Measurements from ENCODE around the gene TMA7.

Gene TMA7

GRCh38 chr3:48422272-48422671 lies 17.8 kb upstream of the TMA7 start:
- no peak for DNase-seq (ENCODE audit: insufficient read length, low spot score)
- no peak for FAIRE-seq

GRCh38 chr3:48422681-48423080 lies 17.4 kb upstream of the TMA7 start:
- FAIRE-seq = no peak
- DNase-seq (ENCODE audit: insufficient read length, low spot score) = no peak

DNA sequence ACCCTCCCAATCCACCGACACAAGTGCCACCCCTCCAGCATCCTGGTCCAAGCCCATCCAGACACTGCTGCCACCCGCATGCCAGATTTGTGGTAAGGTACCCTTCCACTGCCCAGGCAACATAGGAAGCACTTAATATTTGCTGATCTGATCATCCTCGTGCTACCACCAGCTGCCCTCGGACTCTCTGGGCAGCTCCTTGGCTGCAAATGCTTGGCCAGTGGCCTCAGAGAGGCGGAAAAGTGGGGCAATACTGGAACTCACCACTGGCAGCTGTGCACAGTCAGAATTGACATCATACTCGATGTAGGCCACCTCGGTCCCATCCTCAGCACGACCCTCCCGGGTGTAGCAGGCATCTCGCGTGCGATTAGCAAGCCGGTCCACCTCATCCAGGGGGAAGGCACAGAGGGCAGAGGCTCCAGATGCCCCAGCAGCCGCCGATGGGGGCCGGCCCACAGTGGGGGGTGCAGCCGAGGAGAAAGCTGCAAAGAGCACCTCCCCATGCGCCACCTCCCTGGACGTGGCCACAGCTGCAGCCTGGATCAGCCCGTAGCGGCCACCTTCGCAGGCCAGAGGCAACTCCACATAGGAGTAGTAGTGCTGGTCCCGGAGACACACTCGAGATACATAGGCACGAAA lies 16.7 kb upstream of the TMA7 start:
- no peak for FAIRE-seq
- DNase-seq (ENCODE audit: insufficient read length, low spot score) = no peak

DNA sequence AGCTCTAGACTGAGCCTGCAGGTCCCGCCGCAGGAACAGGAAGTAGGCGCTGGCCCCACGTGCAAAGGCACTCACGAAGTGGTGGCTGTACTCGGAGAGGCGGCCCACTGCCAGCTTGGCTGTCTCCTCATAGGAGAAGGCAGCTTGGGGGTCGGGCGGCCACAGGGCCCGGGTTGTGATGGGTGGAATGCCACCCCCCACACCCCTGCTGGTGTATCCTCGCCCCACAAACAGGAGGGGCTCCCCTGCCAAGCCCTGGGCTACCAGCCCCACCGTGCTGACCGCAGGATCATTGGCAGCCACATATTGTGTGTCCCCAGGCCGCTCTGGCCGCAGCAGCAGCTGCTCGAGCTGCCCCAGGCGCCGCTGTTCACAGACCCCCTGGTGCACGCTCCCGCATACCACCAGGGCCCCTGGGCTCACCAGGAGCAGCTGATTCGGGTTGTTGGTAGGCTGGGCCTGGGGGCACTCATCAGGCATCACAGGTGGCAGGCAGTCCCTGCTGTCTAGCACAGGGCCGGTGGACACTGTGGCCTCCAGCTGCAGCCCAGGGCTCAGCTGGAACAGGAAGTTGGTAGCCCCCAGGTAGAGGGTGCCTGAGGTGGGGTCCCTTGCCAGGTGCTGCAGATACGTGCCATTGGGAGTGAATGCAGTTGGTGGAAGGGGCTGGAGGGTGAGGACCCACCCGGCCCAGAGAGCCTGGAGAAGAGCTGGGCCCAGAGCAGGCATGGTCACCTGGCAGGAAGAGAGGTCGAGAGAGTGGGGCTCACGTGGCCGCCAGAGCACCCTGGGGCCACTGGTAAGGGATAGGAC lies 16.0 kb upstream of the TMA7 start:
- DNase-seq (ENCODE audit: insufficient read length, low spot score) (no peak), FAIRE-seq (no peak)

DNA sequence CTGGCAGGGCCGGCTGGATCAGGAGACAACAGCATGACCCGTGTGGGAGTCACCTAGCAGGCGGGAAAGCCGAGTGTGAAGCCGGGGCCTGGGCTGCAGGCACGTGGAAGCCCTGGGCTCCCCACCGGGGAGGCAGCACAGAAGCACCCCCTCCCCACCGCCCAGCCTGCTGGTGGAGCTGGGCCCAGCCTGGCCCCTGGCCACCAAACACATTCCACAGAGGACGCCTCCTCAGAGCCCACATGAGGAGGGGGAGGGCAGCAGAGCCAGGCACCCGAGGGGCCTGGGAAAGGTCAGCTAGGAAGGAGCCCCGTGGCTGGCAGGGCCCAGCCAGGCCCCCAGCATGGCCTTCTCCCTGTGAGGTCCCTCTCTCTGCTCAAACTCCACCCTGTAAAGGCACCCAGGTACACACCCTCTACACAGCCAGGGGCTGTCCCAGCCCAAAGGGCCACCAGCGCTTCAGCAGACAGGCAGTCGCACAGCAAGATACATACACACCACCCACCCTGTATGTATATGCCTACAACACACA lies 14.7 kb upstream of the TMA7 start:
- DNase-seq (ENCODE audit: insufficient read length, low spot score) (no peak), FAIRE-seq (no peak)

DNA sequence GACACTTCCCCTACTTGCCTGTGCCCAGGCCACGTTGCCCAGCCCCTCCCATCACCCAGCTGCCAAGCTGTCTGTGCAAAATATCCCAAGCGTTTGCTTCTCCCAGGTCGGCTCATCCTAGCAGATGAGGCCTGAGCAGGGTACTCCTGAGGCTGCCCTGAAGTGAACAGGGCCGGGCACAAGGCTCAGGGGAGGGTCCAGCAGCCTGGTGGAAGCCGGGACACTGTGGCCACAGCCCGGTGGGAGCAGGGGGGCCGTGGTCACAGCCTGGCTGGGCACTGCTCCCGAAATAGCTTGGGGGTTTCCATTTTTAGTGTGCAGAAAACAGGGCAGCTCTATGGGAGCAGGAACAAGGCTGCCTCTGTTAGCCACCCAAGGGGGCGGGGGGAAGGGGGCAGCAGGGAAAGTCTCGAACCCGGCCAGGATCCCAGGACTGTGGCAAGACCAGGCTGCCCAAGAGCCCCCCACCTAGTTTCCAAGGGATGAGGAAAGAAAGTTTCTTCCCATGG lies 13.6 kb upstream of the TMA7 start:
- DNase-seq (ENCODE audit: insufficient read length, low spot score) = no peak
- no peak for FAIRE-seq

- DNase-seq (ENCODE audit: insufficient read length, low spot score) = no peak
Observed at GRCh38 chr3:48426944-48427629, 13.0 kb upstream of the TMA7 start.

GRCh38 chr3:48427630-48427962 lies 12.5 kb upstream of the TMA7 start:
- DNase-seq (ENCODE audit: insufficient read length, low spot score) (no peak), FAIRE-seq (no peak)

More at GRCh38 chr3:48426944-48427629, 13.0 kb upstream of the TMA7 start:
- no peak for FAIRE-seq

GRCh38 chr3:48428088-48428571 lies 11.9 kb upstream of the TMA7 start:
- FAIRE-seq = peak; percentile 33
- DNase-seq (ENCODE audit: insufficient read length, low spot score) = no peak

GRCh38 chr3:48428572-48429316 lies 11.3 kb upstream of the TMA7 start:
- FAIRE-seq (peak; percentile 26), DNase-seq (ENCODE audit: insufficient read length, low spot score) (no peak)

DNA sequence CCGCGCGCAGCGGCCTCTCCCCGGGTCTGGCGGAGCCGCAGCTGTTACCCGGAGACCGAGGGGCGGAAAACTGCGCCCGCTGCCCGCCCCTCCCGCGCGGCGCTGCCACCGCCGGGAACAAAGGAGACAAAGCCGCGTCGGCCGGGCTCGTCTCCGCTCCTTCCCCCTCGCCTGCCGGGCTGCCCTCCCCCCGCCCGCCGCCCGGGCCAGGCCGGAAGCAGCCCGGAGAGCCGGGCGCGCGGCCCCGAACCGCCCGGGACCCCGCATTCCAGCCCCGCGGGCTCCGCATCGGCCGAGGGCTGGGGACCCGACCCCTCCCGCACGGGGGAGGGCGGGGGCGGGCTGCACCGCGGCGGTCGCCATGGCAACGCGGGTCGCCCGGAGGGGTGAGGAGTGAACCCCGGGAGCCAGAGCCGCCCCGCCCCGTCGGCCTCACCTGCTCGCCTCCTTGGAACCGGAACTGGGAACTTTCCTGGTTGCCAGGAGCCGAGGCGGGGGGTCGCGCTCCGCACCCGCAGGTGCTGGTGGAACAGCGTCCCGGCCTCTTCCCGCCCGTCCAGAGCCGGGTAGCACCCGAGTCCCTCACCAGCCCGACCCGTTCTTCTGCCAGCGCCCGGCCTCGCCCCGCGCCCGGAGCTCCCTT lies 10.6 kb upstream of the TMA7 start:
- DNase-seq (ENCODE audit: insufficient read length, low spot score) (peak; percentile 78), FAIRE-seq (peak; percentile 71)

DNA sequence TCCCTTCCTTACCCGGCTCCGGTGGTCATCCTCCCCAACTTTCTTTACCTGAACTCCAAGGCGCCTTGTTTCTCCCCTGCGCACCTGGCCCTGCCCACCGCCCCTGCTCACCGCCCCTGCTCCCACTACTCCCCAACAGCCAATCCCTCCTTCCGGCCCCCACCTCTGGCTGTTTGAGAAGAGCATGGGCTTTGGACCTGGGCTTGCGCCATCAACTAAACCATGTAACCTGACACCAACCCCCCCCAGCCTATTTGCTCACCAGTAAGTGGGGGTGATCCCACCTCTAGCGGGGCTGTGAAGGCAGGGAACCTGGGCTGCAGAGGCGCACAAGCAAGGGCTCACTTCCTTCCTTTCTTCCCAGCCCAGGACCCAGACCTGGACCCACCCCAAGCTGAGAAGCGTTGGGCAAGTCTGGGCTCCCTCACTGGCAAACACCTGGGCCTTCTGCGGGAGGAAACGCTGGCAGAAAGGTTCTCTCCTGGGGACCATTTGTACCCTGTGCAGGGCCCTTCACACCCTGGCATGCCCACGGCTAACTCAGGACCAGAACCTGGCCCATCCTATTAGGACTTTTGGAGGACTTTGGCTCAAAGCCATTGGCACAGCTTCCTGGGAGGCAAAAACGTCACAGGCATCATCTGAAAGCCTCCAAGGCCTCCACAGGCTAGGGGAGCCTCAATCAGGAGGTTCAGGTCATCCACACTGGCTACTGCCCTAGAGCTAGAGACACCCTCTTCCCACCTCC lies 9.9 kb upstream of the TMA7 start, which contains the start of gene PLXNB1:
Gene PLXNB1 (minus strand): TSS at position 127 of the 748 bp plus-strand sequence. CDS start 5,475 bp downstream, outside the sequence.
- no peak for FAIRE-seq
- no peak for DNase-seq (ENCODE audit: insufficient read length, low spot score)

DNA sequence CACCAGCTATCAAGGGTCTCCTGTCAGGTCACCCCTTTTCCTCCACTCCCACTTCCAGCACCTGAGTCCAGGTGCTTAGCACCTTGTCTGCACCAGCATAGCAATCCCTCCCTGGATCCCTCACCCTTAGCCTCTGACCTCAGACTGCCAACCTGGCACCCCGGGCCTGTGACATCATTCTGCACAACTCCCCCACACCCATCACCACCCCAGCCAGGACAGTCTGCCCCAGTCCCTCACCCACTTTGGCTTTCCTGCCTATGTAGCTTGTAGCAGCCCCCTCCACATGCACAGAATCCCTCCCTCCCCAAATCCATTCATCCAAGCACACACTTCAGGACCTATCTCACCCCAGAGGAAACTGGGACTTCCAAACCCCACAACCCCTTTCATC lies 9.4 kb upstream of the TMA7 start:
- DNase-seq (ENCODE audit: insufficient read length, low spot score) = no peak

DNA sequence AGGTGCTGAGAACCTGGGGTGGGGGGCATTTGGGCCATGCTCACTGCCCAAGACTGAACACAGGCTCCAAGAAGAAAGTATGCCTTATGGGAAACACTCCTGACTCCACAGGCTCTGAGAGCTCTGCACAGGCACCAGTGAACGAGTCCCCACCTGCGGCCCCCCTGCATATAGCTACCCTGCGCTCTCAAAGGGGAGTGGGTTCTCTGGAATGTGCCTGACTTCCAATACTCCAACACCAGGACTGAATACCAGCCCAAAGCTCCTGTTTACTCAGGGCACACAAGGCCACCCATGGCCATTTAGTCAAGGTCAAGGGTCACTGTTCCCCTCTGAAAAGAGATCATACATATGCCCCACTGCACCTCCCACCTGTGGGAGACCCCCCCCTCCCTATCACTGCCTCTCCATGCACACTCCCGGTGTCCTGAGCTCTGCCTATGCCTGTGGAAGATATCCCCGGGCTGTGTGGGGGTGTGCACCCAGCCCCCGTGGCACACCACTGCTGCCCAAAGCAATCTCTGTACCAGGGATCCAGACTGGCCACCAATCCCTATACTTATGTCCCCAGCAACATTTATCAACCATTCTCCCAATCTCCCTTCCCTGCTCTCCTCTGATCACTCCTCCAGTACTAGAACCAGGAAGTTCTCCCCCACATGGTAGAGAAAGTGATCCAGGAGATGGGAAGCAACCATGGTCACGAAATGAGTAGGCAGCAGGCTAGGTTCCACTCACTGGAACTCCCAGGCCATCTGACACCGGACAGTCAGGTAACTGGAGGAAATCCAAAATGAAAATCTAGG lies 8.6 kb upstream of the TMA7 start:
- FAIRE-seq (no peak), DNase-seq (ENCODE audit: insufficient read length, low spot score) (no peak)

More for the DNA sequence above, 9.4 kb upstream of the TMA7 start:
- no peak for FAIRE-seq

GRCh38 chr3:48432411-48433371 lies 7.4 kb upstream of the TMA7 start:
- DNase-seq (ENCODE audit: insufficient read length, low spot score) = no peak
- no peak for FAIRE-seq

- no peak for DNase-seq (ENCODE audit: insufficient read length, low spot score)
- no peak for FAIRE-seq
Observed at GRCh38 chr3:48433472-48434118, 6.5 kb upstream of the TMA7 start.
